Measurements from ENCODE around the gene NPW.

The NPW gene

DNA sequence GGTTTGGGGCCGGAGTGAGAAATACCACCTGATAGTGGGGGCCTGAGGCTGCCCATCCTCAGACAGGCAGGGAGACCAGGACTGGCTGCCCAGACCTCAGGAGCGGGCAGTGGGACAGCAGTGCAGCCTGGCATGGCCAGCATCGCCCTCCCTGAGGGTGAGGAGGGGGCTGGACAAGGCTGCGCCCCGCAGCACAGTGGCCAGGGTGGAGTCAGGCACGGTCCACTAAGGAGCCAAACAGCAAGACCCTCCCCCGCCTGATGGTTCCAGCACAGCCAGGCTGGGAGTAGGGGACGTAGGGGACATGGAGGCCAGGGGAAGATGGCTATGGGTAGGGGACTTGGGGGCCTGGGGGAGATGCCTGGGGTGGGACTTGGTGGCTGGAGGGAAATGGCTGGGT lies 13.3 kb upstream of the NPW start:
- Histone ChIP-seq H3K4me3 (no peak overlapping the region), H3K9me3 (no peaks in the 10 kb centered on the region), H3K4me1 (peaks cover 0 to 62% (median 59%) of the 10 kb centered on the region in 4 donors), H3K27ac (no peak overlapping the region), H3K36me3 (peaks cover 22 to 30% (median 23%) of the 10 kb centered on the region in 3 donors), H3K27me3 (no peaks in the 10 kb centered on the region)
- no peak for DNase-seq
- TF ChIP-seq, protein P1, sequence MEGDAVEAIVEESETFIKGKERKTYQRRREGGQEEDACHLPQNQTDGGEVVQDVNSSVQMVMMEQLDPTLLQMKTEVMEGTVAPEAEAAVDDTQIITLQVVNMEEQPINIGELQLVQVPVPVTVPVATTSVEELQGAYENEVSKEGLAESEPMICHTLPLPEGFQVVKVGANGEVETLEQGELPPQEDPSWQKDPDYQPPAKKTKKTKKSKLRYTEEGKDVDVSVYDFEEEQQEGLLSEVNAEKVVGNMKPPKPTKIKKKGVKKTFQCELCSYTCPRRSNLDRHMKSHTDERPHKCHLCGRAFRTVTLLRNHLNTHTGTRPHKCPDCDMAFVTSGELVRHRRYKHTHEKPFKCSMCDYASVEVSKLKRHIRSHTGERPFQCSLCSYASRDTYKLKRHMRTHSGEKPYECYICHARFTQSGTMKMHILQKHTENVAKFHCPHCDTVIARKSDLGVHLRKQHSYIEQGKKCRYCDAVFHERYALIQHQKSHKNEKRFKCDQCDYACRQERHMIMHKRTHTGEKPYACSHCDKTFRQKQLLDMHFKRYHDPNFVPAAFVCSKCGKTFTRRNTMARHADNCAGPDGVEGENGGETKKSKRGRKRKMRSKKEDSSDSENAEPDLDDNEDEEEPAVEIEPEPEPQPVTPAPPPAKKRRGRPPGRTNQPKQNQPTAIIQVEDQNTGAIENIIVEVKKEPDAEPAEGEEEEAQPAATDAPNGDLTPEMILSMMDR (IDR thresholded peaks at IDR 0.05): no peak
- intact Hi-C loops (cut with DNase I; ENCODE audit: low total_unique reads): no loop called here

DNA sequence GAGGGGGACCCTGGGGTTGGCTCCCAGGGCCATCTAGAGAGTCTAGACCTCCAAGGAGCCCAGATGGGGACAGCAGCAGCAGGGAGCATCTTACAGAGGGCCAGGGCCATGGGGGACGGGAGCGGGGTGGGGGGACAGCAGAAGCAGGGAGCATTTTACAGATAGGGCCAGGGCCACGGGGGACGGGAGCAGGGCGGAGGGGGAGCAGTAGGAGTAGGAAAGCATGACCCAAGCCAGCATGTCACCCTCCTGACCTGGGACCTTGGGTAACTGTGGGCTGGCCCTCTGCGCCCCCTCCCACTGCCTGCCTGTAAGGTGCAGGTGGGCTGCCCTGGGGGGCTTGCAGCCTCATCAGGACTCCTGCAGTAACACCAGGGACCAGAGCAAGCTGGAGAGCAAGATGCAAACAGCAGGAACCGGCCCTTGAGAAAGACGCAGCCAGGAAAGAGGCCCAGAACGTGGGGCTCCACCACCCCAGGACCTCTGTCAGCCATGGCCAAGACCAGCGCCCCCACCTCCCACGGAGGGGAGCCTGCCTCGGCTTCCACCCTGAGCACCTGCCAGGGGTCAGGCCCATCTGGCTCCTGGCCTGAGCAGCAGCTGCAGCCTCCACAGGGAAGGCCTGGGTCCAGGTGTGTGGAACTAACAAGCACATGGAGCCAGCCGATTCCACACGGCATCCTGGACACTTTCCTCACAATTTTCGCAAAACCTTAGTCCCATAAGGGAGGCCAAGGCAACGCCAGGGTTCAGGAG lies 12.3 kb upstream of the NPW start:
- DNase-seq: no peak
- intact Hi-C loops (cut with DNase I; ENCODE audit: low total_unique reads): no loop called here
- Histone ChIP-seq H3K27me3 (no peaks in the 10 kb centered on the region), H3K4me3 (peak overlapping the region in 1 of 2 donors; percentile 90), H3K4me1 (peaks cover 0 to 62% (median 59%) of the 10 kb centered on the region in 4 donors), H3K36me3 (peaks cover 12 to 21% (median 13%) of the 10 kb centered on the region in 3 donors), H3K9me3 (no peaks in the 10 kb centered on the region), H3K27ac (no peak overlapping the region)
- TF ChIP-seq, protein P1 (IDR thresholded peaks at IDR 0.05): no peak

DNA sequence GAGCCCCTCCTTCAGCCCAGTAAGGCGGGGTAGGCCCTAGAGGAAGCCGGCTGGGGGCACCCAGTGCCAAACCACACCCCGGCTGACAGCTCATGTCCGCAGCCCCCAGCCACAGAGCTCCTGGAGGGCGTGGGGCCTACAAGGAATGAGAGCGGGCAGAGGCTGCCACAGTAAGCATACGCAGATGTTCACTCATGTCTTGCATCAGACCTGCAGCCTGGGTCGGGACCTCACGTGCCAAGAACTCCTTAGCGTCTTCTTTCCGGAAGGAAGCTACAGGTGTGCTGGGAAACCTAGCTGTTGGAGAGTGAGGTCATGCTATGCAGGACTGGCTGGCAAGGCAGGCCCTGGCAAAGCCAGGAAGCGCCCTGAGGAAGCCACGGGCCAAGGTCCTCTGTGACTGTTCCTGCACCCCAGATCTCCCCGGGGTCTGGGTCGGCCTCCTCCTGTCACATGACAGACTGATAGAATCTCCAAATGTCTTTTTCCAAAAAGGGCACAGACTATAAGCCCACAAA lies 11.5 kb upstream of the NPW start:
- intact Hi-C loops (cut with DNase I; ENCODE audit: low total_unique reads): no loop called here
- peak overlapping the region; percentile 90 to 99 for H3K4me3 ChIP-seq
- TF ChIP-seq, protein P1 (IDR thresholded peaks at IDR 0.05): no peak
- no peaks in the 10 kb centered on the region for H3K9me3 ChIP-seq
- H3K27me3 ChIP-seq: no peaks in the 10 kb centered on the region
- H3K4me1 ChIP-seq: peaks cover 0 to 62% (median 59%) of the 10 kb centered on the region in 4 donors
- H3K27ac ChIP-seq: no peak overlapping the region
- H3K36me3 ChIP-seq: peaks cover 4 to 13% (median 5%) of the 10 kb centered on the region in 3 donors
- DNase-seq: no peak

DNA sequence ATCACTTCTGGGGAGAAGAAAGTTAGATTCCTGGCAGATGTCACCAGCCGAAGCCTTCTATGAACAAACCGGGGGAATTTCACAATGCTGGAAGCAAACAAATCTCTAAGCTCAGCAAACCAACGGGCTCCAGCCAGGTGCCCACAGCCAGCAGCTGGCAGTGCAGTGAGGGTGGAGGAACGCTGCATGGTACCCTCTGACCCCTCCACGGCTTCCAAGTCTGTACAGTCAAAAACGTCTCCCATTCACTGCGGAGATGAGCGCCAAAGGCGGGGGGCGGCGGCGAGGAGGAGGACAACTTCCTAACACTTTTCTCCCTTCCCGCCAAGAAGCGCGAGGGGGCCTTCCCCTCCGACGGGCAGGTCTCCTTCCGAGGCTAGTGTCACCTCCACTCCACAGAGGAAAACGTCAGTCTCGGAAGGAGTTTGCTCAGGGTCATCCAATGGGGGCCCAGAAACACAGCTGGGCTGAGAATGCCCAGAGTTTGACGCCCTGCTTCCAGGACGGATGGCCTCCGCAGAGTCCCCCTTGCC lies 10.9 kb upstream of the NPW start:
- peak overlapping the region; percentile 90 to 99 for H3K4me3 ChIP-seq
- TF ChIP-seq, protein P1 (IDR thresholded peaks at IDR 0.05): no peak
- DNase-seq: no peak
- intact Hi-C loops (cut with DNase I; ENCODE audit: low total_unique reads): no loop called here
- H3K4me1 ChIP-seq: peaks cover 0 to 60% (median 58%) of the 10 kb centered on the region in 4 donors
- no peaks in the 10 kb centered on the region for H3K27me3 ChIP-seq
- peaks cover 0 to 6% (median 0%) of the 10 kb centered on the region in 3 donors for H3K36me3 ChIP-seq
- peak overlapping the region; percentile 76 to 84 for H3K27ac ChIP-seq
- H3K9me3 ChIP-seq: no peaks in the 10 kb centered on the region

DNA sequence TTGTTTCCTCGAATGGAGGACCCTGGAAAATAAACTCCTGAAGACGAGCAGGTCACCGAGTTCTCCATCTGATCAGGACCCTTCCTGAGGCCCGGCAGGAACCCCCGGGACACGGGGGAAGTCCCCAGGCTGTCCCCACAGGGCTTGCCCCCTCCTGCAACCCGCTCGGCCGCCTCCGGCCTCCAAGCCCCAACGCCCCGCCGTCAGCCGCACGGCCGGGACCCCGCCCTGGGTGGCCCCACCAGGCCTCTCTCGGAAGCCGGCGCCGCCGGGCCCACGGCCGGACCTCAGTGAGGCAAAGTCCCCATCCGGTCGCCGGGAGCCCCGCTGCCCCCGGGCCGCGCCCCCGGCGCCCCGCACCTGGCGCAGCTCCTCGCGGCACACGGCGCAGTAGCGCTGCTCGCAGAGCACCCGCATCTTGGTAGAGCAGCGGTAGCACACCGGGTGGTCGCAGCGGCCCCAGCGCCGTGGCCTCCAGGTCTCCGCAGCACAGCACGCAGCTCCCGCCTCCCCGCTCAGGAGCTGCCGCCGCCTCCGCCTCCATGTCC lies 10.3 kb upstream of the NPW start:
- H3K36me3 ChIP-seq: peaks cover 0 to 6% (median 0%) of the 10 kb centered on the region in 3 donors
- peak overlapping the region; percentile 90 to 99 for H3K4me3 ChIP-seq
- peak overlapping the region; percentile 76 to 84 for H3K27ac ChIP-seq
- no peak for DNase-seq
- peaks cover 0 to 55% (median 53%) of the 10 kb centered on the region in 4 donors for H3K4me1 ChIP-seq
- no peaks in the 10 kb centered on the region for H3K9me3 ChIP-seq
- intact Hi-C loops (cut with DNase I; ENCODE audit: low total_unique reads): no loop called here
- no peaks in the 10 kb centered on the region for H3K27me3 ChIP-seq
- TF ChIP-seq, protein P1 (IDR thresholded peaks at IDR 0.05): no peak
